OCI-LY1 (cell line): ENCODE results near the gene OPTC.

Source experiments
- CTCF ChIP-seq: fragments of 200-600 bp; sonication (generic), shearing (Covaris generic); IDR thresholded peaks from 2 replicates; pipeline ENCODE4 v1.5.1; 2017; ENCODE audit warnings: mild to moderate bottlenecking, antibody characterized with exemption, low read length, moderate library complexity, mixed read lengths
- EZH2 ChIP-seq: fragments of 200-600 bp; sonication (generic), shearing (Covaris generic); IDR thresholded peaks from 2 replicates; pipeline ENCODE4 v1.8.0; 2017; ENCODE audit warnings: borderline replicate concordance, mixed run types, mild to moderate bottlenecking, antibody characterized with exemption, low read length, moderate library complexity, mixed read lengths

- no peak for TF ChIP-seq CTCF
- no peak for TF ChIP-seq EZH2
Observed at GRCh38 chr1:203557390-203557789, 63.4 kb downstream of the OPTC start.
